Activated CD8-positive, alpha-beta memory T cell treated with anti-CD3 and anti-CD28 coated beads for 36 hours (primary cell): ENCODE results near the gene NFATC3. TPM values are rescaled to one million over a fixed set of nuclear protein-coding genes. Genes with fewer than 3 reads are reported as not detected.

ENCODE experiments used
- CTCF ChIA-PET: fragments of 350-600 bp; sonication (Branson Sonifier 250); formaldehyde crosslinking; loops from one replicate; lab custom pipeline; 2021; ENCODE audit warnings: antibody characterized with exemption; lab: Charles Lee
- POLR2A ChIA-PET: fragments of 350-600 bp; sonication (Branson Sonifier 250); formaldehyde crosslinking; loops from one replicate; lab custom pipeline; 2021; ENCODE audit warnings: antibody characterized with exemption; lab: Charles Lee
- total RNA-seq, 2 experiments: library from RNA; stranded (reverse); gene quantifications; one replicate each; pipeline ENCODE4 v1.2.3, GENCODE V29; 2021

Gene NFATC3
- 10 to 100 TPM; 93.1 to 95.4 TPM for total RNA-seq

GRCh38 chr16:68085259-68086071 lies at the start of gene NFATC3:
TSS of gene NFATC3 (plus strand) at chr16:68085370. CDS start at chr16:68085682, 312 bp downstream.
- ChIA-PET POLR2A (interaction anchor here (0.6 to 2.5 kb wide), 10 partner anchors 9 to 179 kb away, joined by 3 to 19 read pairs (median 6); partner anchors contain the start of gene SLC7A6), CTCF (interaction anchor here (0.5 to 2.5 kb wide), 8 partner anchors 9 to 270 kb away, joined by 3 to 15 read pairs (median 4); partner anchors contain the start of gene NRN1L)

DNA sequence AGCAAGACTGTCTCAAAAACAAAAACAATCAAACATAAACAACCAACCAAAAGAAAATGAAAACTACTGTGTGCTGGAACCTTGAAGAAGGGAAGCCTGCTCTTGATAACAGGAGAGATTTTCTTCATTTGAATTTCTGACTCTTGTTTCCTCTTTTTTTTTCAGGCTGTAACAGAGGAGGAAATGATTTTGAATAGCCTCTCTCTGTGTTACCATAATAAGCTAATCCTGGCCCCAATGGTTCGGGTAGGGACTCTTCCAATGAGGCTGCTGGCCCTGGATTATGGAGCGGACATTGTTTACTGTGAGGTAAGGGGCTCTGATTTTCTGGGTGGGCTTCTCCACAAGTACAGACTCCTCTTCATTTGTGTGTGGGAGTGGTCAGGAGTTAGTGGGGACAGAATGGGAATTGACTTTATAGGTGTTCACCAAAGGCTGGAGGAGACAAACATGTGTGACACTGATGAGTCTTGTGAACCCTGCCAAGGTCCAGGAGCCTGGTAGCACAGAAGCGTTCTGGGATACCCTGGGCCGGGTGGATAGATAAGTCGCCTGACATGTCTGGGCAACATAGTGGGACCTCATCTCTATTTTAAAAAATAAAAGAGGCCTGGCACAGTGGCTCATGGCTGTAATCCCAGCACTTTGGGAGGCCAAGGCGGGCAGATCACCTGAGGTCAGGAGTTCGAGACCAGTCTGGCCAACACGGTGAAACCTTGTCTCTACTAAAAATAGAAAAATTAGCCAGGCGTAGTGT lies 47.2 kb upstream of the NFATC3 start:
- ChIA-PET CTCF (interaction anchor here (0.5 kb wide), 1 partner anchor 75 kb away, joined by 3 read pairs; no protein-coding TSS in a partner anchor), POLR2A (no interaction called here)

- POLR2A ChIA-PET: interaction anchor here (0.6 to 0.9 kb wide), 2 partner anchors 47 to 795 kb away, joined by 3 to 4 read pairs; no protein-coding TSS in a partner anchor
- CTCF ChIA-PET: interaction anchor here (0.6 to 1.7 kb wide), 35 partner anchors 11 to 758 kb away, joined by 3 to 13 read pairs (median 4); partner anchors contain the start of genes DDX28, DPEP2NB, DUS2 and PSMB10
Observed at GRCh38 chr16:68040506-68041288, 44.5 kb upstream of the NFATC3 start.

- ChIA-PET POLR2A (no interaction called here), CTCF (interaction anchor here (0.7 to 1.6 kb wide), 2 partner anchors 40 to 760 kb away, joined by 5 to 6 read pairs; no protein-coding TSS in a partner anchor)
Observed at GRCh38 chr16:68041783-68042182, 43.4 kb upstream of the NFATC3 start.

DNA sequence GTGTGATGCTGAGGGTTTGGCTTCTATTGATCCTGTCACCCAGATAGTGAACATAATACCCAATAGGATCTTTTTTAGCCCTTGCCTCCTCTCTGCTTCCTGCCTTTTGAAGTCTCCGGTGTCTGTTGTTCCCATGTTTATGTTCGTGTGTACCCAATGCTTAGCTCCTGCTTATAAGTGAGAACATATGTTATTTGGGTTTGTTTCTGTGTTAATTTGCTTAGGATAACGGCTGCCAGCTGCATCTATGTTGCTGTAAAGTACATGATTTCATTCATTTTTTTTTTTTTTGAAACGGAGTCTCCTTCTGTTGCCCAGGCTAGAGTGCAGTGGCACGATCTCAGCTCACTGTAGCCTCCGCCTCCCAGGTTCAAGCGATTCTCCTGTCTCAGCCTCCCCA lies 39.1 kb upstream of the NFATC3 start:
- CTCF ChIA-PET: interaction anchor here (0.7 to 1.0 kb wide), 2 partner anchors 17 to 156 kb away, joined by 3 read pairs; no protein-coding TSS in a partner anchor
- POLR2A ChIA-PET: no interaction called here

GRCh38 chr16:68047987-68048386 lies 37.2 kb upstream of the NFATC3 start:
- ChIA-PET POLR2A (no interaction called here), CTCF (interaction anchor here (1.3 kb wide), 1 partner anchor 231 kb away, joined by 3 read pairs; no protein-coding TSS in a partner anchor)

DNA sequence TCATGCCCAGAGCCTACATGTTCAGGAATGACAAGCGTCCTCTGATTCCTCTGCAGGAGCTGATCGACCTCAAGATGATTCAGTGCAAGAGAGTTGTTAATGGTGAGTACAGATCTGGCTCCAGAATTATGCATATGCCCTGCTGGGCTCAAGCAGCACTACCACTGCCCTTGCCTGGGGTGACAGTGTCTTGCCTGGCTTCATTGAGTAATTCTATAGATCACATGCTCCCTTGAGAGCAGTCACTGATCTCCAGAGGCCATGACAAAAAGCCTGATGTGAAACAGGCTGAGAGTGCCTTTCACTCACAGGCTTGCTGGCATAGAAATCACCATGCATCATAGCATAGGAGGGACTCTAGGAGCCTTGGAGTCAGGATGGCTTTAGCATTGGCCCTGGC lies 35.7 kb upstream of the NFATC3 start:
- ChIA-PET CTCF (no interaction called here), POLR2A (no interaction called here)

GRCh38 chr16:68055395-68055794 lies 29.8 kb upstream of the NFATC3 start:
- CTCF ChIA-PET: no interaction called here
- POLR2A ChIA-PET: no interaction called here

GRCh38 chr16:68059804-68060203 lies 25.4 kb upstream of the NFATC3 start:
- POLR2A ChIA-PET: no interaction called here
- CTCF ChIA-PET: no interaction called here

DNA sequence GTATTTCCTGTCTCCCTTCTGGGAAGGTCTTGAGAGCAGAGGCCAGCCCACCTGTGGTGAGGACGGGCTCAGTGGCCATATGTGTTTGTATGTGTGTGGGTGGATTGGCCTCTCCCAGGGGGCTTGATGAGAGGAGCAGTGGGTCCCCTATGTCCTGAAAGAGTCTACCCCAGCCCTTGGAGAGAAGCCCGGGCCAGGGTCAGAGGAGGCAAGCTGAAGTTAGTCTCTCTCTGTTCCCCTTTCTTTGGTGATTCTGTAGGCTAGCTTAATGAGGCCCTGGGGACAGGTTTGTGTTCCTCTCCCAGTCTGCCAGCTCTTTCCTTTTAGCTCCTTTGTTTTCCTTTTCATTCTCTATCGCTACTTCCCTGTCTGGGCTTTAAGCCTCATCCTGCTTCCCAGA lies 23.8 kb upstream of the NFATC3 start:
- CTCF ChIA-PET: interaction anchor here (1.2 to 1.6 kb wide), 3 partner anchors 21 to 176 kb away, joined by 3 to 4 read pairs (median 4); partner anchors contain the start of gene NFATC3
- POLR2A ChIA-PET: interaction anchor here (0.9 kb wide), 1 partner anchor 9 kb away, joined by 3 read pairs; no protein-coding TSS in a partner anchor

GRCh38 chr16:68062910-68063393 lies 22.2 kb upstream of the NFATC3 start:
- CTCF ChIA-PET: interaction anchor here (0.5 to 2.9 kb wide), 9 partner anchors 8 to 179 kb away, joined by 3 to 14 read pairs (median 3); partner anchors contain the start of gene NRN1L
- POLR2A ChIA-PET: interaction anchor here (0.6 to 0.7 kb wide), 2 partner anchors 17 to 486 kb away, joined by 4 to 5 read pairs; no protein-coding TSS in a partner anchor

DNA sequence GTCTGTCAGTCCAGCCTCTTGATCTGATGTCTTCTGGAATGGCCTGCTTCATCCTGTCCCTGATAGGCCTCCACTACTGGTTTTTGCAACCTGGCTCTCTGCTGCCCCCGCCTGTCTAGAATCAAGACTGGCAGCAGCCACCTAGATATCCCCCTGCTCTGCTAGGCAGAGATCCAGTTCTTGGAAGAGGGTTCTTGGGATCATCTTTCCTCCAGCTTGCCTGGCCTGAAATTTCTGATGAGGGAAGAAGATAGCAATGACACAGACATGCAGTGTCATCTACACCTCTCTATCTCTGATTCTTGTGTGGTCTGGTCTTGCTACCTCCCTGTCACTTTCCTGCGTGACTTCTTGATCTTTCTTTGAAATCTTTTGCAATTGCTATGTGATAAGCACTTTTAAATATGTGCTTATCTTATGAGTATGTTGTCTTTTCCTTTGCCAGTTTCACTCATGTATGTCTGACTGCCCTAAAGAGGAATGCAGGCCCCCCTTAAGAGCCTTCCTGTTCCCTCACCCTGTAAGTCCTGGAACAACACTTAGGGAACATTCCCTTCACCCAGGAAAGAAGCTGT lies 20.3 kb upstream of the NFATC3 start:
- ChIA-PET CTCF (interaction anchor here (0.6 to 2.9 kb wide), 12 partner anchors 9 to 1207 kb away, joined by 3 to 14 read pairs (median 4); partner anchors contain the start of genes C16orf86, DDX28 and DUS2), POLR2A (interaction anchor here (0.6 to 0.7 kb wide), 3 partner anchors 102 to 179 kb away, joined by 3 to 7 read pairs (median 5); no protein-coding TSS in a partner anchor)

DNA sequence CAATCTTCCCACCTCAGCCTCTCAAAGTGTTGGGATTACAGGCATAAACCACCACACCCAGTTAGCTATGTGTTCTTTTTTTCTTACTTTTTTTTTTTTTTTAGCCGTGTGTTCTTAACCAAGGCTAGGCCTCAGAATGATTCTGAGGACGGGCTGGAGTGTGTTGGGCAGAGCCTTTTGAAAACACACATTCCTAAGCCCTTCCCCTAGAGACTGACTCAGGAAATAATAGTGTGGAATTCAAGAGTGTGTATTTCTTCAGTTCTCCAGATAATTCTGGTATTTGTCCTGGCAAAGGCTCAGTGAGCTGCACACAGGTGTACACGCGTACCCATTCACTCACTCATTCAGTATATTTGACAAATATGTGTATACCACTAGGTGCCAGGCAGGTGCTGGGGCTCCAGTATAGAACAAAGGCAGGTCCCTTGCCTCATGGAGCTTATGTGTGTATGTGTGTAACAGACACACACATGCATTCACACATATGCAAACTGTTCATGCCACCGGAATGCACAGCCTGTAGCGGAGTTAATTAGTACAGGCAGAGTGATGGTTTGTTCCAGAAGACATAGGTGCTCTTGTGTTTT lies 19.4 kb upstream of the NFATC3 start:
- ChIA-PET POLR2A (interaction anchor here (0.6 to 0.7 kb wide), 3 partner anchors 103 to 179 kb away, joined by 3 to 7 read pairs (median 5); no protein-coding TSS in a partner anchor), CTCF (interaction anchor here (0.7 to 1.9 kb wide), 6 partner anchors 11 to 399 kb away, joined by 3 to 6 read pairs (median 4); partner anchors contain the start of gene C16orf86)

- ChIA-PET POLR2A (no interaction called here), CTCF (interaction anchor here (1.9 kb wide), 1 partner anchor 124 kb away, joined by 6 read pairs; no protein-coding TSS in a partner anchor)
Observed at GRCh38 chr16:68066763-68067162, 18.4 kb upstream of the NFATC3 start.

DNA sequence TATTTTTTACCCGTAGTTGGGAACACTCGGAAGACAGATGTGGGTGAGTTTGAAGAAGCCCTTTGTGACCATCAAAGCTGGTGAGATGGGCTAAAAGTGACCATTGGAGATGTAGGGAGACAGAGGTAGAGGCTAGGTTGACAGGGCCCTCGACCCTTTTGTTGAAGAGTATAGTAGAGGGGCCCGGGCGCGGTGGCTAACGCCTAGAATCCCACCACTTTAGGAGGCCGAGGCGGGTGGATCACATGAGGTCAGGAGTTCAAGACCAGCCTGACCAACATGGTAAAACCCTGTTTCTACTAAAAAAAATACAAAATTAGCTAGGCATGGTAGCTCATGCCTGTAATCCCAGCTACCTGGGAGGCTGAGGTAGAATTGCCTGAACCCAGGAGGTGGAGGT lies 16.2 kb upstream of the NFATC3 start:
- POLR2A ChIA-PET: no interaction called here
- CTCF ChIA-PET: no interaction called here

- CTCF ChIA-PET: interaction anchor here (1.0 kb wide), 1 partner anchor 161 kb away, joined by 3 read pairs; no protein-coding TSS in a partner anchor
- POLR2A ChIA-PET: interaction anchor here (1.1 kb wide), 1 partner anchor 15 kb away, joined by 4 read pairs; no protein-coding TSS in a partner anchor
Observed at GRCh38 chr16:68069511-68070248, 15.5 kb upstream of the NFATC3 start.
